Neural cell (in vitro differentiated cells): Measurements from ENCODE around the gene PARD3B. TPM values are rescaled to one million over a fixed set of nuclear protein-coding genes. Genes with fewer than 3 reads are reported as not detected.

Experiments
- H2AFZ ChIP-seq: fragments of 200-600, 300-800 bp; sonication (generic), shearing (Covaris generic); 2 replicates; pipeline ENCODE4 v1.6.0; 2014; ENCODE audit warnings: low read depth, mild to moderate bottlenecking, antibody characterized with exemption, low read length, moderate library complexity
- H3F3A ChIP-seq: fragments of 200-600 bp; shearing (Covaris generic); 2 replicates; pipeline ENCODE4 v1.6.1; 2016; ENCODE audit warnings: mild to moderate bottlenecking, moderate library complexity, mixed read lengths, antibody characterized with exemption, low read length; ENCODE audit not compliant: insufficient read depth, poor library complexity, severe bottlenecking
- H3K27ac ChIP-seq: fragments of 200-600, 300-800 bp; sonication (generic), shearing (Covaris generic); 2 replicates; pipeline ENCODE4 v1.5.1; 2014; ENCODE audit warnings: mild to moderate bottlenecking, low read length, moderate library complexity
- H3K27me3 ChIP-seq: fragments of 300-800, 200-600 bp; sonication (generic), shearing (Covaris generic); 2 replicates; pipeline ENCODE4 v1.6.0; 2014; ENCODE audit warnings: mild to moderate bottlenecking, low read depth, low read length, moderate library complexity; ENCODE audit not compliant: insufficient read depth
- H3K36me3 ChIP-seq: fragments of 300-800, 200-600 bp; sonication (generic), shearing (Covaris generic); 2 replicates; pipeline ENCODE4 v1.5.1; 2014; ENCODE audit warnings: mild to moderate bottlenecking, antibody characterized with exemption, low read length, moderate library complexity; ENCODE audit not compliant: insufficient read depth
- H3K4me2 ChIP-seq: fragments of 300-800, 200-600 bp; sonication (generic), shearing (Covaris generic); 2 replicates; pipeline ENCODE4 v1.6.0; 2014; ENCODE audit warnings: mild to moderate bottlenecking, low read length
- H3K4me3 ChIP-seq: fragments of 300-800, 200-600 bp; sonication (generic), shearing (Covaris generic); 2 replicates; pipeline ENCODE4 v1.5.1; 2014; ENCODE audit warnings: mild to moderate bottlenecking, low read length, moderate library complexity
- H3K79me2 ChIP-seq: fragments of 200-600 bp; shearing (Covaris generic); replicated peaks from 2 replicates; pipeline ENCODE4 v1.6.0; 2014; ENCODE audit warnings: mild to moderate bottlenecking, low read length, moderate library complexity; ENCODE audit not compliant: insufficient read depth
- H3K9ac ChIP-seq: fragments of 300-800, 200-600 bp; sonication (generic), shearing (Covaris generic); 2 replicates; pipeline ENCODE4 v1.6.1; 2016; ENCODE audit warnings: mild to moderate bottlenecking, low read length, mixed read lengths
- H3K9me2 ChIP-seq: fragments of 200-600 bp; shearing (Covaris generic); 2 replicates; pipeline ENCODE4 v1.6.1; 2016; ENCODE audit warnings: mild to moderate bottlenecking, low read length, mixed read lengths; ENCODE audit not compliant: insufficient read depth
- H3K9me3 ChIP-seq: fragments of 200-600, 300-800 bp; sonication (generic), shearing (Covaris generic); 2 replicates; pipeline ENCODE4 v1.6.1; 2016; ENCODE audit warnings: mild to moderate bottlenecking, mixed run types, low read length, moderate library complexity, mixed read lengths
- H4K20me1 ChIP-seq: fragments of 200-600 bp; shearing (Covaris generic); 2 replicates; pipeline ENCODE4 v1.6.1; 2016; ENCODE audit warnings: mild to moderate bottlenecking, mixed run types; ENCODE audit not compliant: insufficient read depth
- EP300 ChIP-seq: fragments of 450-650 bp; conservative IDR thresholded peaks from 2 replicates; pipeline ENCODE4 v1.6.1; 2014; ENCODE audit warnings: antibody characterized with exemption, mild to moderate bottlenecking, moderate library complexity; ENCODE audit not compliant: poor library complexity, severe bottlenecking
- EZH2 ChIP-seq: fragments of 200-600, 300-800 bp; shearing (Covaris generic), sonication (generic); IDR thresholded peaks from 2 replicates; pipeline ENCODE4 v1.6.1; 2014; ENCODE audit warnings: antibody characterized with exemption, low read length, borderline replicate concordance, mild to moderate bottlenecking; ENCODE audit not compliant: insufficient read depth, poor library complexity, severe bottlenecking
- MXI1 ChIP-seq: fragments of 450-650 bp; conservative IDR thresholded peaks from 2 replicates; pipeline ENCODE4 v1.6.1; 2014; ENCODE audit warnings: antibody characterized with exemption, mild to moderate bottlenecking; ENCODE audit not compliant: poor library complexity, severe bottlenecking
- POLR2AphosphoS5 ChIP-seq: IDR thresholded peaks from 2 replicates; pipeline ENCODE4 v1.6.1; 2012
- RAD21 ChIP-seq: fragments of 450-650 bp; conservative IDR thresholded peaks from 2 replicates; pipeline ENCODE4 v1.6.1; 2014; ENCODE audit warnings: antibody characterized with exemption, mild to moderate bottlenecking, moderate library complexity
- SMC3 ChIP-seq: fragments of 450-650 bp; conservative IDR thresholded peaks from 2 replicates; pipeline ENCODE4 v1.6.1; 2014; ENCODE audit warnings: antibody characterized with exemption, mild to moderate bottlenecking, moderate library complexity; ENCODE audit not compliant: poor library complexity
- TAF1 ChIP-seq: IDR thresholded peaks from 2 replicates; pipeline ENCODE4 v1.6.1; 2012; ENCODE audit warnings: low read depth
- polyA plus RNA-seq: library from polyadenylated mRNA; depleted of rRNA; stranded (reverse); fragments of >200 nt; gene quantifications from 2 replicates; pipeline ENCODE4 v1.2.3, GENCODE V29; 2014
- TF ChIP-seq, protein P1 (sequence below): fragments of 450-650 bp; IDR thresholded peaks from 2 replicates; pipeline ENCODE4 v1.5.1; 2014; ENCODE audit warnings: antibody characterized with exemption, mild to moderate bottlenecking, moderate library complexity; ENCODE audit not compliant: poor library complexity, severe bottlenecking
- TF ChIP-seq, protein P2 (sequence below): IDR thresholded peaks from 2 replicates; pipeline ENCODE4 v1.6.1; 2012; ENCODE audit warnings: borderline replicate concordance

The PARD3B gene
- polyA plus RNA-seq, 1 donor from 2014 or later, result 0.54 TPM

DNA sequence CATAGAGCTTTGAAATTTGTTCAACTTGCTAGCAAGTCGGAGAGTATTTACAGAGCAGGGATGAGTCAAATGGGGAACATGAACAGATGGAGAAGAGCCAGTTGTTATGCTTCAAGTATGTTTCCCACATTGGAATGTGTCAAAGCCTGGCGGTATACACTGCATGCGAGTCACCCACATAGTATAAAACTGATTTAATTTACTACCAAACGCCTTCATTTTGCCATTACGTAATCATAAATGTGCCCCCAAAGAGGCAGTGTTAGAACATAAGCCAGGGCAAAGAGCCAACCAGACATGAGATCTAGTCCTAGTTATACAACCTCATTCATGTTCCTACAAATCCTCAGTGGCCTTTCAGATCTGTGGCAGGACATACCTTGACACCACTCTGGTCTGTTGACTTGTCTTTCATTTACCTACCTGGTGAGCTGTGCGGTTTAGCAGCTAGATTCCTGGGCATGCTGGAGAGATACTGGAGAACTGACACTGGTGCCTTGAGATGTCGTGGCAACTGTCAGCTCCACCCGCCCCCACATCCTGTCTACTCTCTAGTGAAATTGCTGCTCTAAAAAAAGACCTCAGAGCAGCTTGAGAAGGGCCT is 1115.3 kb downstream of the PARD3B start:
- Histone ChIP-seq H3K4me2 (no peak overlapping the region), H3K9me2 (no peaks in the 10 kb centered on the region), H3K36me3 (no peaks in the 10 kb centered on the region), H4K20me1 (no peaks in the 10 kb centered on the region), H3F3A (no peaks in the 10 kb centered on the region), H3K9me3 (no peaks in the 10 kb centered on the region), H3K79me2 (no peaks in the 10 kb centered on the region), H3K4me3 (no peak overlapping the region), H3K27me3 (no peaks in the 10 kb centered on the region), H2AFZ (no peak overlapping the region), H3K27ac (no peak overlapping the region), H3K9ac (no peak overlapping the region)
- TF ChIP-seq MXI1, result no peak

DNA sequence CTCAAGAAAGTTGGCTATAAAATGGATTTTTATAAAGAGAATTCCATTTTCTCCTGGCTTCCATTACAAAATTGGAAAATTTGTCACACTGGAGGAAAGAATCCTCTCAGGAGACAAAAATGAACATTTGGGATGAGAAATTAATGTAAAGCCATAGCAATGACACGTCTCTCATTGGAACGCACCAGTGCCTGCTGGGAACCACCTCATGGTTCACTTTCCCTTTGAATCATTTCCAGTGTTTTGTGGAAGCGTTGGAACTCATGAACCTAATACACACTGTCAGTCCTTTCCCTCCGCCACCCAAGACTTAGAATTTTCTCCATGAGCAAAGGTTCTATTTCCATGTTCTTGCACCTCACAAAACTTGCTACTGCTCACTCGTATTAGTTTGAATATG is 1116.0 kb downstream of the PARD3B start:
- no peaks in the 10 kb centered on the region for H3K9me2 ChIP-seq
- no peaks in the 10 kb centered on the region for H3K36me3 ChIP-seq
- no peaks in the 10 kb centered on the region for H3K27me3 ChIP-seq
- H3K27ac ChIP-seq, result no peak overlapping the region
- H3K9ac ChIP-seq, result no peak overlapping the region
- no peaks in the 10 kb centered on the region for H4K20me1 ChIP-seq
- H3F3A ChIP-seq, result no peaks in the 10 kb centered on the region
- no peak overlapping the region for H3K4me3 ChIP-seq
- H3K79me2 ChIP-seq, result no peaks in the 10 kb centered on the region
- no peak overlapping the region for H2AFZ ChIP-seq
- H3K9me3 ChIP-seq, result no peaks in the 10 kb centered on the region
- TF ChIP-seq MXI1 (no peak), RAD21 (no peak), EP300 (no peak), SMC3 (no peak), TAF1 (no peak), POLR2AphosphoS5 (no peak), EZH2 (no peak)
- TF ChIP-seq, protein P1, sequence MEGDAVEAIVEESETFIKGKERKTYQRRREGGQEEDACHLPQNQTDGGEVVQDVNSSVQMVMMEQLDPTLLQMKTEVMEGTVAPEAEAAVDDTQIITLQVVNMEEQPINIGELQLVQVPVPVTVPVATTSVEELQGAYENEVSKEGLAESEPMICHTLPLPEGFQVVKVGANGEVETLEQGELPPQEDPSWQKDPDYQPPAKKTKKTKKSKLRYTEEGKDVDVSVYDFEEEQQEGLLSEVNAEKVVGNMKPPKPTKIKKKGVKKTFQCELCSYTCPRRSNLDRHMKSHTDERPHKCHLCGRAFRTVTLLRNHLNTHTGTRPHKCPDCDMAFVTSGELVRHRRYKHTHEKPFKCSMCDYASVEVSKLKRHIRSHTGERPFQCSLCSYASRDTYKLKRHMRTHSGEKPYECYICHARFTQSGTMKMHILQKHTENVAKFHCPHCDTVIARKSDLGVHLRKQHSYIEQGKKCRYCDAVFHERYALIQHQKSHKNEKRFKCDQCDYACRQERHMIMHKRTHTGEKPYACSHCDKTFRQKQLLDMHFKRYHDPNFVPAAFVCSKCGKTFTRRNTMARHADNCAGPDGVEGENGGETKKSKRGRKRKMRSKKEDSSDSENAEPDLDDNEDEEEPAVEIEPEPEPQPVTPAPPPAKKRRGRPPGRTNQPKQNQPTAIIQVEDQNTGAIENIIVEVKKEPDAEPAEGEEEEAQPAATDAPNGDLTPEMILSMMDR, result no peak
- TF ChIP-seq, protein P2, sequence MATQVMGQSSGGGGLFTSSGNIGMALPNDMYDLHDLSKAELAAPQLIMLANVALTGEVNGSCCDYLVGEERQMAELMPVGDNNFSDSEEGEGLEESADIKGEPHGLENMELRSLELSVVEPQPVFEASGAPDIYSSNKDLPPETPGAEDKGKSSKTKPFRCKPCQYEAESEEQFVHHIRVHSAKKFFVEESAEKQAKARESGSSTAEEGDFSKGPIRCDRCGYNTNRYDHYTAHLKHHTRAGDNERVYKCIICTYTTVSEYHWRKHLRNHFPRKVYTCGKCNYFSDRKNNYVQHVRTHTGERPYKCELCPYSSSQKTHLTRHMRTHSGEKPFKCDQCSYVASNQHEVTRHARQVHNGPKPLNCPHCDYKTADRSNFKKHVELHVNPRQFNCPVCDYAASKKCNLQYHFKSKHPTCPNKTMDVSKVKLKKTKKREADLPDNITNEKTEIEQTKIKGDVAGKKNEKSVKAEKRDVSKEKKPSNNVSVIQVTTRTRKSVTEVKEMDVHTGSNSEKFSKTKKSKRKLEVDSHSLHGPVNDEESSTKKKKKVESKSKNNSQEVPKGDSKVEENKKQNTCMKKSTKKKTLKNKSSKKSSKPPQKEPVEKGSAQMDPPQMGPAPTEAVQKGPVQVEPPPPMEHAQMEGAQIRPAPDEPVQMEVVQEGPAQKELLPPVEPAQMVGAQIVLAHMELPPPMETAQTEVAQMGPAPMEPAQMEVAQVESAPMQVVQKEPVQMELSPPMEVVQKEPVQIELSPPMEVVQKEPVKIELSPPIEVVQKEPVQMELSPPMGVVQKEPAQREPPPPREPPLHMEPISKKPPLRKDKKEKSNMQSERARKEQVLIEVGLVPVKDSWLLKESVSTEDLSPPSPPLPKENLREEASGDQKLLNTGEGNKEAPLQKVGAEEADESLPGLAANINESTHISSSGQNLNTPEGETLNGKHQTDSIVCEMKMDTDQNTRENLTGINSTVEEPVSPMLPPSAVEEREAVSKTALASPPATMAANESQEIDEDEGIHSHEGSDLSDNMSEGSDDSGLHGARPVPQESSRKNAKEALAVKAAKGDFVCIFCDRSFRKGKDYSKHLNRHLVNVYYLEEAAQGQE, result no peak
- H3K4me2 ChIP-seq, result no peak overlapping the region
